Astrocyte of the spinal cord (primary cell): Measurements from ENCODE around the gene NR3C2.

Source experiments
- DNase-seq: peaks from one replicate; pipeline ENCODE4 v3.0.0; 2011; ENCODE audit warnings: low read depth, low spot score
- H3K4me3 ChIP-seq: 2 replicates; pipeline ENCODE4 v1.5.1; 2011; ENCODE audit warnings: low read depth, mild to moderate bottlenecking, low read length, moderate library complexity
- CTCF ChIP-seq: IDR thresholded peaks from 2 replicates; pipeline ENCODE4 v1.5.1; 2012; ENCODE audit warnings: low read depth, mild to moderate bottlenecking, low read length, inconsistent platforms
- in situ Hi-C: cut with HindIII; loops from 2 replicates; pipeline ENCODE4 v1.10.0; 2017; ENCODE audit warnings: low sequenced_read_pairs

The NR3C2 gene

DNA sequence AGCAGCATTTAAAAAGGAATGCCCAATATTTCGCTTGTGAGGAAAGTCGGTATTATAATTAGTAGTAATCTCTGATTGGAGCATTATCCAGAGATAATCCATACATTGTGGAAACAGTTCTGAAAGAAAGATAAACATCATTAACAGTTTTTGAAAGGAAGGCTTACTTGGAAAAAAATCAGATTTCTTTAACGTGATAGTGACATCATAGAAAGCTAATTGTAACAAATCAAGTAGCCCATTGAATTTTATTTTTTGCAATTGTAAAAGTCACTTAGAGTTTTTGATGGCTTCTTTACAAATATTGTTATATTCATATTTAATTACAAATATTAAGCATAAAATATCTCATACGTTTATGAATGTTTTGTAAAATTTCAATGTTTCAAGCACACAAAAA is 11.6 kb upstream of the NR3C2 start:
- no peak for TF ChIP-seq CTCF
- no peak for DNase-seq
- in situ Hi-C loops = no loop called here
- no peak overlapping the region for H3K4me3 ChIP-seq

- no peak overlapping the region for H3K4me3 ChIP-seq
- no peak for TF ChIP-seq CTCF
- DNase-seq = no peak
- in situ Hi-C loops = no loop called here
These were observed 10.8 kb upstream of the NR3C2 start for GRCh38 chr4:148452970-148453369.

- in situ Hi-C loops = no loop called here
- no peak overlapping the region for H3K4me3 ChIP-seq
- DNase-seq = no peak
- no peak for TF ChIP-seq CTCF
These were observed 7.7 kb upstream of the NR3C2 start for GRCh38 chr4:148449921-148450320.

DNA sequence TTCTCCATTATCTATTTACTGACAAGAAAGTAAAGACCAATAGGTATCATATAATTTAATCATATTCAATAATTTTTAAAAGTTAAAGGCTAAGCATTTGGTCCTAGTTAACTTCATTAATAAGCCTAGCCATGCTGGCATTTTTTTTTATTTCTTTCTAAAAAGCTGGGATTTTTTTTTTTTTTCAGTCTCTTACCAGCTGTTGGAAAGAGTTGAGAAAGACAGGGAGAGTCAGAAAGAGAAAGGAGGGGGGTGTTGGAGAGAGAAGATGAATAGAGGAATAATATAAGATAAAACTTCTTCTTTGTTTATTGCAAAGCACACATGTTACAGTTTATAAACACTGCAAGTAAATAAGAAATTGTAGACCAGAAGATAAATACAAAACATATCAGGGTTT is 5.9 kb upstream of the NR3C2 start:
- no peak for DNase-seq
- in situ Hi-C loops = no loop called here
- no peak for TF ChIP-seq CTCF
- H3K4me3 ChIP-seq = no peak overlapping the region

GRCh38 chr4:148447681-148448080 is 5.5 kb upstream of the NR3C2 start:
- no peak for DNase-seq
- no peak for TF ChIP-seq CTCF
- no peak overlapping the region for H3K4me3 ChIP-seq
- in situ Hi-C loops = no loop called here

DNA sequence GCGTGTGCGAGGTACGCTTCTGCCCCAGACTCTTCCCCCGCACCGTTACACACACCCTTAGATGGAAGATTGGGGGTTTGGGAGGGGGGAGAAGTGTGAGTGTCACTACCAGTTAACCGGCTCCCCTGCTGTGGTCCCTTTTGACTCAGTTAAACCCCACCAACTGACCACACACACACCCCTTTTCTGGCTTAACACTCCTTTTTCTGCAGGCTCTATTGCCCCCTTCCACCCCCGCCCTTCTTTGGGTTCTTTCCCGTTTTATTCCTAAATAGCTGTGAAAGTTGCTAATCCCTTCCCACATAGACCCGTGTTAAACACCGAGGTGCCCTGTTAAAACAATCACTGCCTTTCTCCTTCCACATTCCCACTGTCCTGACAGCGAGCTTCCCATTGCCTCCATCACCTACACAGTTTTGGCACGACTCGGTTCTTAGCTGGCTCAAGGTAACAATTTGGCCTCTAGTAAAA is 3.7 kb upstream of the NR3C2 start:
- in situ Hi-C loops = no loop called here
- no peak for TF ChIP-seq CTCF
- peak overlapping the region; percentile 72 for H3K4me3 ChIP-seq
- DNase-seq = no peak

DNA sequence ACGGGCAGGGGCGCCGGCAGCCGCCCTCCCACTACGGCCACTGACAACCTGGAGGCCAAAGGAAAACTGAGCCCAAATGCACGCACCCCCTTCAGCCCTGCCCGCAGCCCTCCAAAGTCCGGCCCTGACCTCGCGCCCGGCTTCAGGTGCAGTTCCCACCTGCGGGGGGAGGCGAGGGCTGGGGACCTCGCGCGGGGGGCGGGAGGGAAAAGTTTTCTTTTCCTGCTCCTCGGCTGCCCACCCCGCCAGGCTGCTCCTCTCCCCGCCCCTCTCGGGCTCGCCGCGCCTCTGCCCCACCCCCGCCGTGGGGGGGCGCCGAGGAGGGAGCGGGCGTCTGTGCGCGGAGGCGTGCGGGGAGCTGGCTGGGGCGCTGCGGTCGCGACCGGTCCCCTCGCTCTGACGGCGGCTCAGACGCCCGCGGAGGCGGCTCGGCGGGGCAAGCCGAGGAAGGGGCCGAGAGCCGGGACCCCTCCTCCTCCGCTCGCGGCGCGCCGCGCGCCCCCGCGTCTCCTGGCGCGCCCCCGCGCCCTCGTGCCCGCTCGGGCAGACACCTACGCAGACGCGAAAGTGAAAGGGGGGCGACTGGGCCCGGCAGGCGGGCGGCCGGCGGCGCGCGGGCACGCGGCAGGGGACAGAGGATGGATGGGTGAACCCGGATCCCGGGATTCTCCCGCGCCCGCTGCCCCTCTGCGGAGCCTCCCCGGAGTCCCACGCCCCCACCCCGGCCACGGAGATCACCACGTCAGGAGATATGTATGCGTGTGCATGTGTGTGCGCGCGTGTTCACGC is 3.1 kb upstream of the NR3C2 start:
- DNase-seq = no peak

More for the DNA sequence above, 3.1 kb upstream of the NR3C2 start:
- peak overlapping the region; percentile 72 for H3K4me3 ChIP-seq
- TF ChIP-seq CTCF = no peak
- in situ Hi-C loops = no loop called here
